ENCODE results near the gene MTHFS.
A peak's percentile ranks its signal among the peaks of the same experiment; 100 is the strongest.

The MTHFS gene

GRCh38 chr15:79886124-79886523 is 10.7 kb downstream of the MTHFS start:
- Mint-ChIP-seq H3K9me3 (no peaks in the 10 kb centered on the region), H3K36me3 (ENCODE audit: low read depth) (peaks cover 56% of the 10 kb centered on the region), H3K27ac (peak overlapping the region in 2 of 3 experiments; percentile 36 to 67), H3K4me3 (no peak overlapping the region), H3K4me1 (peaks cover 20% of the 10 kb centered on the region), H3K27me3 (ENCODE audit: low read depth) (no peaks in the 10 kb centered on the region)
- TF ChIP-seq CTCF (IDR thresholded peaks at IDR 0.05; ENCODE audit: unreplicated experiment in 3 of 3) = no peak

GRCh38 chr15:79884204-79884596 is 12.6 kb downstream of the MTHFS start:
- Mint-ChIP-seq H3K27me3 (ENCODE audit: low read depth) (no peaks in the 10 kb centered on the region), H3K36me3 (ENCODE audit: low read depth) (peaks cover 62% of the 10 kb centered on the region), H3K4me3 (no peak overlapping the region), H3K4me1 (peaks cover 16% of the 10 kb centered on the region), H3K27ac (no peak overlapping the region), H3K9me3 (peaks cover 6% of the 10 kb centered on the region)
- TF ChIP-seq CTCF (IDR thresholded peaks at IDR 0.05; ENCODE audit: unreplicated experiment in 3 of 3) = no peak

- H3K4me1 Mint-ChIP-seq = peaks cover 16% of the 10 kb centered on the region
- H3K9me3 Mint-ChIP-seq = peaks cover 8% of the 10 kb centered on the region
- no peak for TF ChIP-seq CTCF (IDR thresholded peaks at IDR 0.05; ENCODE audit: unreplicated experiment in 3 of 3)
- H3K27me3 Mint-ChIP-seq (ENCODE audit: low read depth) = no peaks in the 10 kb centered on the region
- no peak overlapping the region for H3K27ac Mint-ChIP-seq
- H3K36me3 Mint-ChIP-seq (ENCODE audit: low read depth) = peaks cover 67% of the 10 kb centered on the region
- H3K4me3 Mint-ChIP-seq = no peak overlapping the region
These were observed 13.1 kb downstream of the MTHFS start for GRCh38 chr15:79883579-79884203.

GRCh38 chr15:79881668-79882067 is 15.1 kb downstream of the MTHFS start:
- H3K9me3 Mint-ChIP-seq = peaks cover 24% of the 10 kb centered on the region

GRCh38 chr15:79881254-79881653 is 15.6 kb downstream of the MTHFS start:
- peaks cover 10% of the 10 kb centered on the region for H3K4me1 Mint-ChIP-seq
- peaks cover 27% of the 10 kb centered on the region for H3K9me3 Mint-ChIP-seq
- H3K36me3 Mint-ChIP-seq (ENCODE audit: low read depth) = peaks cover 84% of the 10 kb centered on the region
- no peaks in the 10 kb centered on the region for H3K27me3 Mint-ChIP-seq (ENCODE audit: low read depth)
- H3K27ac Mint-ChIP-seq = peak overlapping the region in 2 of 3 experiments; percentile 45 to 66
- TF ChIP-seq CTCF (IDR thresholded peaks at IDR 0.05; ENCODE audit: unreplicated experiment in 3 of 3) = no peak
- H3K4me3 Mint-ChIP-seq = no peak overlapping the region

More at GRCh38 chr15:79881668-79882067, 15.1 kb downstream of the MTHFS start:
- no peak overlapping the region for H3K4me3 Mint-ChIP-seq
- H3K4me1 Mint-ChIP-seq = peaks cover 10% of the 10 kb centered on the region
- H3K36me3 Mint-ChIP-seq (ENCODE audit: low read depth) = peaks cover 79% of the 10 kb centered on the region
- no peak for TF ChIP-seq CTCF (IDR thresholded peaks at IDR 0.05; ENCODE audit: unreplicated experiment in 3 of 3)
- H3K27ac Mint-ChIP-seq = peak overlapping the region in 2 of 3 experiments; percentile 45 to 66
- no peaks in the 10 kb centered on the region for H3K27me3 Mint-ChIP-seq (ENCODE audit: low read depth)

GRCh38 chr15:79878078-79878705 is 18.6 kb downstream of the MTHFS start:
- Mint-ChIP-seq H3K27me3 (ENCODE audit: low read depth) (no peaks in the 10 kb centered on the region), H3K4me1 (peaks cover 10% of the 10 kb centered on the region), H3K27ac (no peak overlapping the region), H3K36me3 (ENCODE audit: low read depth) (peaks cover 94% of the 10 kb centered on the region), H3K9me3 (peaks cover 51% of the 10 kb centered on the region), H3K4me3 (no peak overlapping the region)
- no peak for TF ChIP-seq CTCF (IDR thresholded peaks at IDR 0.05; ENCODE audit: unreplicated experiment in 3 of 3)
